D721Med (cell line): Measurements from ENCODE around the gene CENPF.

Source experiments
- DNase-seq: peaks from one replicate; pipeline ENCODE4 v3.0.0; 2011; ENCODE audit warnings: low spot score; ENCODE audit not compliant: insufficient read length
- FAIRE-seq: peaks from 2 replicates; lab custom pipeline; 2011; peaks lifted over from hg19 to GRCh38; lab: Jason Lieb, UNC
- CTCF ChIP-seq: IDR thresholded peaks from 2 replicates; pipeline ENCODE4 v1.5.1; 2012; ENCODE audit warnings: mild to moderate bottlenecking, control low read depth; ENCODE audit not compliant: insufficient read depth; ENCODE audit errors: missing control alignments

The CENPF gene

GRCh38 chr1:214579183-214579582 is 23.8 kb upstream of the CENPF start:
- TF ChIP-seq CTCF, result no peak
- DNase-seq (no peak), FAIRE-seq (no peak)

- DNase-seq, result no peak
- no peak for FAIRE-seq
- no peak for TF ChIP-seq CTCF
These were observed 21.2 kb upstream of the CENPF start for GRCh38 chr1:214581785-214582184.

GRCh38 chr1:214582289-214582891 is 20.6 kb upstream of the CENPF start:
- TF ChIP-seq CTCF, result no peak
- no peak for FAIRE-seq
- DNase-seq, result no peak

- TF ChIP-seq CTCF, result no peak
- DNase-seq, result no peak
These were observed 19.9 kb upstream of the CENPF start for GRCh38 chr1:214583113-214583512.

GRCh38 chr1:214583824-214584554 is 19.0 kb upstream of the CENPF start:
- no peak for DNase-seq
- no peak for FAIRE-seq
- no peak for TF ChIP-seq CTCF

More at GRCh38 chr1:214583113-214583512, 19.9 kb upstream of the CENPF start:
- FAIRE-seq, result no peak

- peak; percentile 55 for FAIRE-seq
- no peak for DNase-seq
- TF ChIP-seq CTCF, result peak; percentile 94
These were observed 17.9 kb upstream of the CENPF start for GRCh38 chr1:214584805-214585766.
